ENCODE data around the gene ARID1B.

DNA sequence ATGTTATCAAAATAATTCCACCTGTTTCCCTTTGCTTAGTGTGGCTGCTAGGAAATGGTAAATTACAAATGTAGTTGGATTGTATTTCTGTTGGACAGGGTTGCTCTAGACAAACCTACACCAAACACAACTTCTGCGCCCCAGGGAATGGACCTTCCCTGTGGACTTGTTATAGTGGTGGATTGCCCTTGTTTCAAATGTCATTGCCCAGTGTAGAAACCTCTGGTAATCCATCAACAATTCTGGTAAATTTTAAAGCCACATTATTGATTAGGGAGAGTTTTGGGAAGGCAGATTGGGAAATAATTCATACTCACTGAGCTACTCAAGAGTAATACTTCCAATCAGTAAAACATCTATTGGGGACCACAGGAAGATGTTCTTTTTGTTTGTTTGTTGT is 239.8 kb downstream of the ARID1B start:
- TF ChIP-seq, protein P1, sequence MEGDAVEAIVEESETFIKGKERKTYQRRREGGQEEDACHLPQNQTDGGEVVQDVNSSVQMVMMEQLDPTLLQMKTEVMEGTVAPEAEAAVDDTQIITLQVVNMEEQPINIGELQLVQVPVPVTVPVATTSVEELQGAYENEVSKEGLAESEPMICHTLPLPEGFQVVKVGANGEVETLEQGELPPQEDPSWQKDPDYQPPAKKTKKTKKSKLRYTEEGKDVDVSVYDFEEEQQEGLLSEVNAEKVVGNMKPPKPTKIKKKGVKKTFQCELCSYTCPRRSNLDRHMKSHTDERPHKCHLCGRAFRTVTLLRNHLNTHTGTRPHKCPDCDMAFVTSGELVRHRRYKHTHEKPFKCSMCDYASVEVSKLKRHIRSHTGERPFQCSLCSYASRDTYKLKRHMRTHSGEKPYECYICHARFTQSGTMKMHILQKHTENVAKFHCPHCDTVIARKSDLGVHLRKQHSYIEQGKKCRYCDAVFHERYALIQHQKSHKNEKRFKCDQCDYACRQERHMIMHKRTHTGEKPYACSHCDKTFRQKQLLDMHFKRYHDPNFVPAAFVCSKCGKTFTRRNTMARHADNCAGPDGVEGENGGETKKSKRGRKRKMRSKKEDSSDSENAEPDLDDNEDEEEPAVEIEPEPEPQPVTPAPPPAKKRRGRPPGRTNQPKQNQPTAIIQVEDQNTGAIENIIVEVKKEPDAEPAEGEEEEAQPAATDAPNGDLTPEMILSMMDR (IDR thresholded peaks at IDR 0.05): no peak
- no peak for TF ChIP-seq EZH2 (IDR thresholded peaks at IDR 0.05)

Data from neural progenitor cell (in vitro differentiated cells).